Stomach (tissue), 4 donors: Measurements from ENCODE around the gene PTPRJ.

ENCODE experiments used
- CTCF ChIP-seq, 7 experiments: fragments of 450-650 bp in 4 of 7; fragments of 200-600 bp in 3 of 7; sonication (generic) in 3 of 7; IDR thresholded peaks; one replicate each; pipeline ENCODE4 v1.5.1; 2016 to 2019; ENCODE audit warnings: antibody characterized with exemption in 7 of 7, control low read depth in 2 of 7, mild to moderate bottlenecking in 1 of 7
- EP300 ChIP-seq: sonication (generic); formaldehyde crosslinking; IDR thresholded peaks from one replicate; pipeline ENCODE4 v1.6.1; 2017; ENCODE audit warnings: antibody characterized with exemption
- POLR2A ChIP-seq, 4 donors: fragments of 450-650 bp; IDR thresholded peaks; one replicate each; pipeline ENCODE4 v1.6.1; 2016; ENCODE audit warnings: antibody characterized with exemption in 4 of 4, control low read depth in 2 of 4, mild to moderate bottlenecking in 1 of 4, moderate library complexity in 1 of 4
- POLR2AphosphoS5 ChIP-seq, 3 donors: sonication (generic); formaldehyde crosslinking; IDR thresholded peaks; one replicate each; pipeline ENCODE4 v1.6.1; 2016; ENCODE audit warnings: antibody characterized with exemption in 3 of 3

- TF ChIP-seq POLR2A (IDR thresholded peaks at IDR 0.05) (no peak), EP300 (no peak), CTCF (IDR thresholded peaks at IDR 0.05) (no peak), POLR2AphosphoS5 (IDR thresholded peaks at IDR 0.05) (peak in 1 of 3 donors; percentile 8)
These were observed 54.8 kb downstream of the PTPRJ start for GRCh38 chr11:48034926-48035871.
